Body of pancreas (tissue), 4 donors: ENCODE results near the gene NME3. TPM values are rescaled to one million over a fixed set of nuclear protein-coding genes. Genes with fewer than 3 reads are reported as not detected.

Experiments used
- ATAC-seq: fragments of 150-250 bp; one replicate; pipeline ENCODE4 v1.9.1; 2016
- DNase-seq, 4 donors: peaks; one replicate each; pipeline ENCODE4 v3.0.0-alpha.2; 2019
- H3K27ac ChIP-seq, 4 donors: fragments of 200-600 bp; sonication (generic); 1 replicate in 3 of 4; 2 replicates in 1 of 4; pipeline versions ENCODE4 v1.5.1 to v1.6.1; 2016 to 2019; ENCODE audit warnings: mild to moderate bottlenecking in 1 of 4, mixed read lengths in 1 of 4, moderate library complexity in 1 of 4
- H3K27me3 ChIP-seq, 2 donors: fragments of 200-600 bp; sonication (generic); one replicate each; pipeline ENCODE4 v1.6.0; 2016; ENCODE audit warnings: mild to moderate bottlenecking in 1 of 2
- H3K36me3 ChIP-seq, 2 donors: fragments of 200-600 bp; sonication (generic); replicated peaks in 1 of 2; 2 replicates each; pipeline ENCODE4 v1.5.1; 2016; ENCODE audit warnings: low read depth in 2 of 2; ENCODE audit not compliant: insufficient read depth in 1 of 2
- H3K4me1 ChIP-seq: fragments of 200-600 bp; sonication (generic); one replicate; pipeline ENCODE4 v1.6.0; 2016
- H3K4me3 ChIP-seq, 2 donors: fragments of 200-600 bp; sonication (generic); 1 replicate in 1 of 2; 2 replicates in 1 of 2; pipeline ENCODE4 v1.5.1; 2016 to 2019
- H3K9me3 ChIP-seq, 3 donors: fragments of 200-600 bp; sonication (generic); 1 replicate in 2 of 3; 2 replicates in 1 of 3; pipeline ENCODE4 v1.5.1; 2016
- POLR2A ChIP-seq, 3 donors: fragments of 450-650 bp; IDR thresholded peaks; one replicate each; pipeline ENCODE4 v1.6.1; 2016; ENCODE audit warnings: antibody characterized with exemption in 3 of 3, mild to moderate bottlenecking in 2 of 3
- WGBS, 2 donors: methylation state at CpG; one replicate each; pipeline ENCODE4 v1.1.5; 2017; 5-methylcytosine and 5-hydroxymethylcytosine counted together
- intact Hi-C: fragments of 100-400 bp; cut with DNase I; formaldehyde crosslinking; loops from one replicate; pipeline ENCODE4 v1.15.1; 2023
- total RNA-seq, 2 donors: library from RNA; depleted of rRNA; stranded (reverse); fragments of >200 nt; gene quantifications; one replicate each; pipeline ENCODE4 v1.1.0, GENCODE V29; 2016
- TF ChIP-seq, protein P1 (sequence below), 7 experiments: fragments of 450-650 bp in 4 of 7; fragments of 200-600 bp in 3 of 7; sonication (generic) in 3 of 7; IDR thresholded peaks; one replicate each; pipeline ENCODE4 v1.5.1; 2016 to 2019; ENCODE audit warnings: antibody characterized with exemption in 7 of 7

The NME3 gene
- total RNA-seq, 2 donors from 2014 or later, result 62.8 to 113 TPM

DNA sequence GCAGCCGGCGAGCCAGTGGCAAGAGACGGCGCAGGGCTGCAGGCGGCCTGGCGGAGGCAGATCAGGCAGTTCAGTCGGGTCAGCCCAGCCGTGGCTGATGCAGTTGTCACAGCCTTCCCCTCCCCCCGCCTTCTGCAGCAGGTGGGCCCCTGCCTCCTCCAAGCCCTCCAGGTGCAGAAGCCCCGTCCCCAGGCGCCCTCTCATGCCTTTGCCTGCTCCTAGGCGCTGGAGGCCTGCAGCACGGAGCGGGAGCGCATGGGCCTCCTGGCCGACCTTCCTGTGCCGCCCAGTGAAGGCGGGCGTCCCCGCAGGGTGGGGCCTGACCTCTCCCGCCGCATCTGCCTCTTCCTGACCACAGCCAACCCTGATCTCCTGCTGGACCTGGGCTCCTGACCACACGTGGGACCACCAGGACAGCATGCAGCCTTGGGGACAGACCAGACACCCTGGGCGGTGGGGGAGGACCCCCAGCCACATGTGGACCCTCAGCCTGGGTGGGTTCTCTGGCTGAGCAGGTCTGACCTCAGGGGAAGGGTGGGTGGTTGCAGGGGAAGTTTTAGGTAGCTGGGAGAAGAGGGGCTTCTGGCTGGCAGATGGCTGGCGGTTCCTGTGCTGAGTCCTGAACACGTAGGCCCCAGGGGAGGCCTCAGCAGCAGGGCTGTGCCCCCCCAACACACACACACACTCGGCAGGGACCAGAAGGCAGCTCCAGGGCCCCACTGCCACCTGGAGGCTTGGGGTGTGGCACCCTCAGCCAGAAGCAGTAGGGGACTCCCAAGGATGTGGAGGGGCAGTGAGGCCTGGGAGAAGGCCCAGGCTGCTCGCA is 4.7 kb upstream of the NME3 start:
- peak in 1 of 4 donors; percentile 14 for DNase-seq
- Histone ChIP-seq H3K27ac (no peak overlapping the region), H3K36me3 (peaks cover 8 to 9% of the 10 kb centered on the region in 2 donors), H3K4me1 (peaks cover 50% of the 10 kb centered on the region), H3K9me3 (no peaks in the 10 kb centered on the region), H3K4me3 (no peak overlapping the region), H3K27me3 (no peaks in the 10 kb centered on the region)
- 77 to 89% methylated on average over 11 to 28 of the region's 28 CpGs for WGBS, 2 donors
- TF ChIP-seq, protein P1, sequence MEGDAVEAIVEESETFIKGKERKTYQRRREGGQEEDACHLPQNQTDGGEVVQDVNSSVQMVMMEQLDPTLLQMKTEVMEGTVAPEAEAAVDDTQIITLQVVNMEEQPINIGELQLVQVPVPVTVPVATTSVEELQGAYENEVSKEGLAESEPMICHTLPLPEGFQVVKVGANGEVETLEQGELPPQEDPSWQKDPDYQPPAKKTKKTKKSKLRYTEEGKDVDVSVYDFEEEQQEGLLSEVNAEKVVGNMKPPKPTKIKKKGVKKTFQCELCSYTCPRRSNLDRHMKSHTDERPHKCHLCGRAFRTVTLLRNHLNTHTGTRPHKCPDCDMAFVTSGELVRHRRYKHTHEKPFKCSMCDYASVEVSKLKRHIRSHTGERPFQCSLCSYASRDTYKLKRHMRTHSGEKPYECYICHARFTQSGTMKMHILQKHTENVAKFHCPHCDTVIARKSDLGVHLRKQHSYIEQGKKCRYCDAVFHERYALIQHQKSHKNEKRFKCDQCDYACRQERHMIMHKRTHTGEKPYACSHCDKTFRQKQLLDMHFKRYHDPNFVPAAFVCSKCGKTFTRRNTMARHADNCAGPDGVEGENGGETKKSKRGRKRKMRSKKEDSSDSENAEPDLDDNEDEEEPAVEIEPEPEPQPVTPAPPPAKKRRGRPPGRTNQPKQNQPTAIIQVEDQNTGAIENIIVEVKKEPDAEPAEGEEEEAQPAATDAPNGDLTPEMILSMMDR (IDR thresholded peaks at IDR 0.05), result no peak
- TF ChIP-seq POLR2A (IDR thresholded peaks at IDR 0.05), result no peak
- intact Hi-C loops, result no loop called here
- no peak for ATAC-seq

DNA sequence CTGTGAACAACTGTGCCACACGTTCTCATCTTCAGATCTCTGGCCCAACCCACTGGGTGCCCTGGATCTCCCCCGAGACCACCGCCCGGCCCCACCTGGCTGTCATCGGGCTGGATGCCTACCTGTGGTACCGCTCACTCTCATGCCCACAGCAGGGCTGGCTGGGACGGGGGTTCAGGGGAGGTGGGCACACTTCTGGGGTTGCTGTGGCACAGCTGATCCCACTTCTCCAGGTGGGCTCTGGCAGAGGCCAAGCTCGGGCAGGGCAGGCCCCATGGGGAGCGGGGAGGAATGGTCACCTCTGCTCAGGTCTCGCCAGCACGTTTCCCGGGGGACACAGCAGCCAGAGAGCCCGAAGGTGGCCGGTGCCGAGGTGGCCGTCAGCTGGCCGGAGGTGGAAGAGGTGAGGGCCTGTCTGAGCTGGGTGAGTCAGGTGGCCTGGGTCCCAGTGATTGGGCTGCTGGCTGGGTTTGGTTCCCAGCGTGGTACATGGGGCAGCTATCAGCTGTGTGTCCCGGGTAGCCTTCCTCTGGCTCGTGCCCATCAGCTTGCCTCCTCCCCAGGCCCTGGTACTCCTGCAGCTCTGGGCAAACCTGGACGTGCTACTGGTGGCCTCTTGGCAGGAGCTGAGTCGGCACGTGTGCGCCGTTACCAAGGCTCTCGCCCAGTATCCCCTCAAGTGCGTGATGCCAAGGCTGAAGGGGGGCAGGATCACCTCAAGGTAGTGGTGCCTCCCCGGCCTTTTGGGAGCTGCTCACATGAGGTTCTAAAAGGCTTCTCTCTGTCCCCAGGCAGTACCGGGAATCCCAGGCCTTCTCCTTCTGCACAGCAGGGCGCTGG is 3.9 kb upstream of the NME3 start:
- peak in 1 of 4 donors; percentile 16 for DNase-seq

DNA sequence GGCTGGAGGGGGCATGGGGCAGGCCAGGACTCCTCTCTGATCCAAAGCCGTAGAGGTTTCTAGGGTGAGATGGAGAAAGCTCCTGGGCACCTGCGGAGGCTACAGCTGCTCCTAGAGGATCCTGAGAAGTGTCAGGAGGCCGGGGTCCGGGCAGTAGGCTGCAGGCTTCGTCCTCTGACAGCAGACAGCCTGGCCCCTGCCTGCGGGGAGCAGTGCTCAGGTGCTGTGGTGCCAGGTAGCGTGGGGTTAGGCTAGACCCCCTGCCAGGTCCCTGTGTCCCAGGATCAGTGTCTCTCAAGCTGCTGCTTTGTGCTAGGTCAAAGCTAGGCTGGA is 3.1 kb upstream of the NME3 start:
- Histone ChIP-seq H3K27me3 (no peaks in the 10 kb centered on the region), H3K9me3 (no peaks in the 10 kb centered on the region), H3K4me3 (no peak overlapping the region), H3K4me1 (peaks cover 49% of the 10 kb centered on the region), H3K36me3 (peaks cover 8 to 9% of the 10 kb centered on the region in 2 donors), H3K27ac (peak overlapping the region in 3 of 4 donors; percentile 81 to 96 (median 96))
- TF ChIP-seq POLR2A (IDR thresholded peaks at IDR 0.05), result no peak
- TF ChIP-seq, protein P1 (IDR thresholded peaks at IDR 0.05), result no peak
- ATAC-seq, result no peak
- no peak for DNase-seq
- WGBS, 2 donors, result 42 to 75% methylated on average over 5 to 7 of the region's 7 CpGs
- intact Hi-C loops, result no loop called here

More for the DNA sequence above, 3.9 kb upstream of the NME3 start:
- intact Hi-C loops, result no loop called here
- Histone ChIP-seq H3K4me1 (peaks cover 49% of the 10 kb centered on the region), H3K4me3 (no peak overlapping the region), H3K9me3 (no peaks in the 10 kb centered on the region), H3K27me3 (no peaks in the 10 kb centered on the region), H3K27ac (peak overlapping the region in 1 of 4 donors; percentile 96), H3K36me3 (peaks cover 8 to 9% of the 10 kb centered on the region in 2 donors)
- TF ChIP-seq, protein P1 (IDR thresholded peaks at IDR 0.05), result no peak
- TF ChIP-seq POLR2A (IDR thresholded peaks at IDR 0.05), result no peak
- 90 to 94% methylated on average over 14 to 30 of the region's 30 CpGs for WGBS, 2 donors
- ATAC-seq, result no peak

DNA sequence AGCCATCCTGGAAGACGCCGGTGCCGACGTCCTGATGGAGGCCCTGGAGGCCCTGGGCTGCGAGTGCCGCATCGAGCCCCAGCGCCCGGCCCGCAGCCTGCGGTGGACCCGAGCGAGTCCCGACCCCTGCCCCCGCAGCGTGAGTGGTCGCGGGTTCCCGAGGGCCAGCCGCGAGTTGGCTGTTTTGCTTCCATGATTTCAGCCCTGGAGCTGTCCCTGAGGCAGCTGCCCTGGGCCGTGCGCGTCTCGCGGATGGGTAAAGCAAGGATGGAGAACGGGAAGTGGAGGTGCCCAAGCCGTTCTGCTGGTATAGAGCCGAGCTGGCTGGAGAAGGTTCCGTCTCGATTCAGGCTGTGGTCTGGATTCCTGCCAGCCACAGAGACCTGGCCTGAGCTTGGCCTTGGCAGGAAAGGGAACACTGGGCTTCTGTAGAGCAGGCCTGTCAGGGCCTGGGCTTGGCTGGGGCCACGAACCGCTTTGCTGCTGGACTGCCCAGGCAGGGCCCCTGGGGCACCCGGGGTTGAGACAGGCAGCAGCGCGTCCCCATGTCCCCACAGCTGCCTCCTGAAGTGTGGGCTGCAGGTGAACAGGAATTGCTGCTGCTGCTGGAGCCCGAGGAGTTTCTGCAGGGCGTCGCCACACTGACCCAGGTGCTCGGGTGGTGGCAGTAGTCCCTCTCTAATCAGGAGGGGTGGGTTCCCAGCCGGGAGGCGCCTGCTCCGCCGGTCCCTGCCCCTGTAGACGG is 2.5 kb upstream of the NME3 start:
- DNase-seq (peak in 2 of 4 donors; percentile 52 to 69), ATAC-seq (no peak)
- Histone ChIP-seq H3K4me1 (peaks cover 48% of the 10 kb centered on the region), H3K27me3 (no peaks in the 10 kb centered on the region), H3K36me3 (peaks cover 8 to 9% of the 10 kb centered on the region in 2 donors), H3K4me3 (peak overlapping the region; percentile 77 to 95), H3K27ac (peak overlapping the region; percentile 81 to 96 (median 94)), H3K9me3 (no peaks in the 10 kb centered on the region)
- TF ChIP-seq, protein P1 (IDR thresholded peaks at IDR 0.05), result peak in 1 of 7 experiments; percentile 6
- no peak for TF ChIP-seq POLR2A (IDR thresholded peaks at IDR 0.05)
- intact Hi-C loops, result no loop called here
- 0 to 9% methylated on average over 9 to 44 of the region's 45 CpGs for WGBS, 2 donors
